ENCODE data around the gene KRT71. TPM values are rescaled to one million over a fixed set of nuclear protein-coding genes. Genes with fewer than 3 reads are reported as not detected.

Gene KRT71
- total RNA-seq, 1 donor from 2014 or later = not detected

GRCh38 chr12:52579468-52580465 lies 26.8 kb upstream of the KRT71 start:
- Mint-ChIP-seq H3K4me1 (peaks cover 2% of the 10 kb centered on the region), H3K36me3 (no peaks in the 10 kb centered on the region), H3K27me3 (ENCODE audit: insufficient read depth, low read depth) (peaks cover 13% of the 10 kb centered on the region), H3K4me3 (no peak overlapping the region), H3K27ac (no peak overlapping the region), H3K9me3 (no peaks in the 10 kb centered on the region)
- Histone ChIP-seq H3K27ac (no peak overlapping the region), H3K79me2 (ENCODE audit: low read depth) (no peaks in the 10 kb centered on the region), H3K4me3 (no peak overlapping the region), H3K27me3 (no peaks in the 10 kb centered on the region), H4K20me1 (ENCODE audit: low read depth) (no peaks in the 10 kb centered on the region), H3K9me3 (ENCODE audit: low read depth) (no peaks in the 10 kb centered on the region), H3F3A (ENCODE audit: low read depth) (no peaks in the 10 kb centered on the region), H3K9ac (no peak overlapping the region), H3K36me3 (no peaks in the 10 kb centered on the region), H3K4me1 (peaks cover 4% of the 10 kb centered on the region), H3K4me2 (no peak overlapping the region), H2AFZ (replicated peaks) (no peak overlapping the region)
- TF ChIP-seq EZH2phosphoT487 (IDR thresholded peaks at IDR 0.05) = no peak
- TF ChIP-seq, protein P1, sequence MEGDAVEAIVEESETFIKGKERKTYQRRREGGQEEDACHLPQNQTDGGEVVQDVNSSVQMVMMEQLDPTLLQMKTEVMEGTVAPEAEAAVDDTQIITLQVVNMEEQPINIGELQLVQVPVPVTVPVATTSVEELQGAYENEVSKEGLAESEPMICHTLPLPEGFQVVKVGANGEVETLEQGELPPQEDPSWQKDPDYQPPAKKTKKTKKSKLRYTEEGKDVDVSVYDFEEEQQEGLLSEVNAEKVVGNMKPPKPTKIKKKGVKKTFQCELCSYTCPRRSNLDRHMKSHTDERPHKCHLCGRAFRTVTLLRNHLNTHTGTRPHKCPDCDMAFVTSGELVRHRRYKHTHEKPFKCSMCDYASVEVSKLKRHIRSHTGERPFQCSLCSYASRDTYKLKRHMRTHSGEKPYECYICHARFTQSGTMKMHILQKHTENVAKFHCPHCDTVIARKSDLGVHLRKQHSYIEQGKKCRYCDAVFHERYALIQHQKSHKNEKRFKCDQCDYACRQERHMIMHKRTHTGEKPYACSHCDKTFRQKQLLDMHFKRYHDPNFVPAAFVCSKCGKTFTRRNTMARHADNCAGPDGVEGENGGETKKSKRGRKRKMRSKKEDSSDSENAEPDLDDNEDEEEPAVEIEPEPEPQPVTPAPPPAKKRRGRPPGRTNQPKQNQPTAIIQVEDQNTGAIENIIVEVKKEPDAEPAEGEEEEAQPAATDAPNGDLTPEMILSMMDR (IDR thresholded peaks at IDR 0.05) = no peak
- no peak for TF ChIP-seq EZH2 (IDR thresholded peaks at IDR 0.05)
- DNase-seq (ENCODE audit: low spot score) = no peak

DNA sequence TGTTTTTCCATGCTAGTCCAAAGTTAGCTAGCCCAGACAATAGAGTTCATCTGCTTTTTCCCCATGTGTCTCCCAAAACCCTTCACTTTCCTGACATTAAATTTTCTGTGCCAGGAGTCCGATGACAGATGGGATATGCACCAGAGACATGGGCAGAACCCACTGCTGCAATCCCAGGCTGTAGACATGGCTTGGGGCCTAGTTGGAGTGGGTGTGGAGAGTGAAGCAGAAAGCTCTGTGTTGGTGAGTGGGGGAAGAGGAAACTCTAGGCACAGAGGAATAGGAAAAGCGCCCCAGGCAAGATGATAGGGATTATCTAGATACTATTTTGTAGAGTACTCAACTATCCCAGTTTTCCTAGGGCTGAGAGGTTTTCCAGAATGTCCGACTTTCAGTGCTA lies 25.5 kb upstream of the KRT71 start:
- no peaks in the 10 kb centered on the region for H3K79me2 ChIP-seq (ENCODE audit: low read depth)
- no peak overlapping the region for H3K9ac ChIP-seq
- Mint-ChIP-seq H3K4me3 (no peak overlapping the region), H3K36me3 (no peaks in the 10 kb centered on the region), H3K4me1 (peaks cover 2% of the 10 kb centered on the region), H3K9me3 (no peaks in the 10 kb centered on the region), H3K27me3 (ENCODE audit: insufficient read depth, low read depth) (peaks cover 13% of the 10 kb centered on the region), H3K27ac (no peak overlapping the region)
- no peaks in the 10 kb centered on the region for H3F3A ChIP-seq (ENCODE audit: low read depth)
- no peak overlapping the region for H2AFZ ChIP-seq (replicated peaks)
- no peak overlapping the region for H3K27ac ChIP-seq
- H4K20me1 ChIP-seq (ENCODE audit: low read depth) = no peaks in the 10 kb centered on the region
- H3K4me2 ChIP-seq = no peak overlapping the region
- no peaks in the 10 kb centered on the region for H3K36me3 ChIP-seq
- H3K27me3 ChIP-seq = no peaks in the 10 kb centered on the region
- peaks cover 4% of the 10 kb centered on the region for H3K4me1 ChIP-seq
- TF ChIP-seq, protein P1 (IDR thresholded peaks at IDR 0.05) = no peak
- TF ChIP-seq EZH2phosphoT487 (IDR thresholded peaks at IDR 0.05) (no peak), EZH2 (IDR thresholded peaks at IDR 0.05) (no peak)
- no peak for DNase-seq (ENCODE audit: low spot score)
- H3K9me3 ChIP-seq (ENCODE audit: low read depth) = no peaks in the 10 kb centered on the region
- H3K4me3 ChIP-seq = no peak overlapping the region

GRCh38 chr12:52577316-52577715 lies 24.4 kb upstream of the KRT71 start:
- no peaks in the 10 kb centered on the region for H3K4me1 ChIP-seq
- no peaks in the 10 kb centered on the region for H3K27me3 ChIP-seq
- H2AFZ ChIP-seq (replicated peaks) = no peak overlapping the region
- no peak for DNase-seq (ENCODE audit: low spot score)
- Mint-ChIP-seq H3K9me3 (no peaks in the 10 kb centered on the region), H3K4me3 (no peak overlapping the region), H3K27me3 (ENCODE audit: insufficient read depth, low read depth) (peaks cover 10% of the 10 kb centered on the region), H3K36me3 (no peaks in the 10 kb centered on the region), H3K27ac (no peak overlapping the region), H3K4me1 (no peaks in the 10 kb centered on the region)
- no peak overlapping the region for H3K27ac ChIP-seq
- no peaks in the 10 kb centered on the region for H3K9me3 ChIP-seq (ENCODE audit: low read depth)
- no peak overlapping the region for H3K9ac ChIP-seq
- no peak for TF ChIP-seq EZH2 (IDR thresholded peaks at IDR 0.05)
- TF ChIP-seq EZH2phosphoT487 (IDR thresholded peaks at IDR 0.05) = no peak
- TF ChIP-seq, protein P1 (IDR thresholded peaks at IDR 0.05) = no peak
- H3K36me3 ChIP-seq = no peaks in the 10 kb centered on the region
- H3K4me3 ChIP-seq = no peak overlapping the region
- H3F3A ChIP-seq (ENCODE audit: low read depth) = no peaks in the 10 kb centered on the region
- H3K79me2 ChIP-seq (ENCODE audit: low read depth) = no peaks in the 10 kb centered on the region
- no peaks in the 10 kb centered on the region for H4K20me1 ChIP-seq (ENCODE audit: low read depth)
- no peak overlapping the region for H3K4me2 ChIP-seq

All from neural progenitor cell (in vitro differentiated cells).